Measurements from ENCODE around the gene PPARGC1A.

DNA sequence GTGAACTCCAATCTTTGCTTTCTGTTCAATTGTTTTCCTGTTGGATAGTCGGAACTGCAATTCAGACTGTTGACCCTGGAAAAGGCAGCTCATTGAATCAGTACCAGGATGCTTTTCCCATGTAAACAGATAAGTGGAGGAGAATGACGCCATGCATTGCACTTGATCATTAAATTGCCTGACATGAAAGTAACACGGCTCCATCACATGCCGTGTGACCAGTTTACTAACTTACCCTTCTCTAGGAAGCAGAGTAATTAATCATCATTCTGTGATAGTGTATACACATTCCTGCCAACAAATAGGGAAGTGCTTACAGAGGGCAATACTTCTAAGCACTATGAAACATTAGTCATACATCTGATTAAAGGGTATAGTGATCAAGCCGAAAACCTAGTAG is 101.4 kb downstream of the PPARGC1A start:
- TF ChIP-seq, protein P1, sequence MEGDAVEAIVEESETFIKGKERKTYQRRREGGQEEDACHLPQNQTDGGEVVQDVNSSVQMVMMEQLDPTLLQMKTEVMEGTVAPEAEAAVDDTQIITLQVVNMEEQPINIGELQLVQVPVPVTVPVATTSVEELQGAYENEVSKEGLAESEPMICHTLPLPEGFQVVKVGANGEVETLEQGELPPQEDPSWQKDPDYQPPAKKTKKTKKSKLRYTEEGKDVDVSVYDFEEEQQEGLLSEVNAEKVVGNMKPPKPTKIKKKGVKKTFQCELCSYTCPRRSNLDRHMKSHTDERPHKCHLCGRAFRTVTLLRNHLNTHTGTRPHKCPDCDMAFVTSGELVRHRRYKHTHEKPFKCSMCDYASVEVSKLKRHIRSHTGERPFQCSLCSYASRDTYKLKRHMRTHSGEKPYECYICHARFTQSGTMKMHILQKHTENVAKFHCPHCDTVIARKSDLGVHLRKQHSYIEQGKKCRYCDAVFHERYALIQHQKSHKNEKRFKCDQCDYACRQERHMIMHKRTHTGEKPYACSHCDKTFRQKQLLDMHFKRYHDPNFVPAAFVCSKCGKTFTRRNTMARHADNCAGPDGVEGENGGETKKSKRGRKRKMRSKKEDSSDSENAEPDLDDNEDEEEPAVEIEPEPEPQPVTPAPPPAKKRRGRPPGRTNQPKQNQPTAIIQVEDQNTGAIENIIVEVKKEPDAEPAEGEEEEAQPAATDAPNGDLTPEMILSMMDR (IDR thresholded peaks at IDR 0.05): no peak
- TF ChIP-seq POLR2A (IDR thresholded peaks at IDR 0.05) (no peak), EP300 (IDR thresholded peaks at IDR 0.05) (no peak)

Data from ovary (tissue), 3 donors.